Camera-type eye (tissue), 1 donor: Measurements from ENCODE around the gene LCN10. TPM values are rescaled to one million over a fixed set of nuclear protein-coding genes. Genes with fewer than 3 reads are reported as not detected.

Experiments used
- total RNA-seq: library from RNA; depleted of rRNA; stranded (reverse); fragments of >200 nt; gene quantifications from one replicate; pipeline ENCODE4 v1.2.3, GENCODE V29; 2014

Gene LCN10
- total RNA-seq = 1.4 TPM

GRCh38 chr9:136742591-136743391, at the start of gene LCN10:
Gene LCN10, minus strand, starts transcription at chr9:136742940. Its CDS starts 37 bp downstream, at chr9:136742903.

GRCh38 chr9:136790640-136791515, 48.1 kb upstream of the LCN10 start, which contains the start of gene TMEM141:
Gene TMEM141, plus strand, starts transcription at chr9:136791344. Its CDS starts 27 bp downstream, at chr9:136791371.

GRCh38 chr9:136764301-136764891, 21.7 kb upstream of the LCN10 start, which contains the start of gene LCN15:
Gene LCN15, minus strand, starts transcription at chr9:136764518. Its CDS starts 30 bp downstream, at chr9:136764488.

GRCh38 chr9:136748201-136748600, 5.5 kb upstream of the LCN10 start, which contains the start of gene LCN6:
Gene LCN6, minus strand, starts transcription at chr9:136748525. Its CDS starts 42 bp downstream, at chr9:136748483.

GRCh38 chr9:136711751-136712689, 30.7 kb downstream of the LCN10 start, which contains the start of gene DIPK1B:
Gene DIPK1B, plus strand, starts transcription at chr9:136712572. Its CDS starts 94 bp downstream, at chr9:136712666.

Other genes starting within 250 kb of the LCN10 start
- gene NOTCH1, start 196.9 kb downstream of the LCN10 start, total RNA-seq = 156 TPM
- 36.1 TPM for gene EGFL7, start 80.0 kb downstream of the LCN10 start, total RNA-seq
- 16.9 TPM for gene AGPAT2, start 55.5 kb downstream of the LCN10 start, total RNA-seq
- gene DIPK1B, start 30.4 kb downstream of the LCN10 start, total RNA-seq = 26.2 TPM
- gene LCN6, start 5.6 kb upstream of the LCN10 start, total RNA-seq = not detected
- 0.38 TPM for gene LCN8, start 15.3 kb upstream of the LCN10 start, total RNA-seq
- gene LCN15, start 21.6 kb upstream of the LCN10 start, total RNA-seq = not detected
- 31.1 TPM for gene TMEM141, start 48.4 kb upstream of the LCN10 start, total RNA-seq
- 2.0 TPM for gene CCDC183, start 53.4 kb upstream of the LCN10 start, total RNA-seq
- gene RABL6, start 65.0 kb upstream of the LCN10 start, total RNA-seq = 38.6 TPM
- gene AJM1, start 99.5 kb upstream of the LCN10 start, total RNA-seq = 2.0 TPM
- 55.5 TPM for gene PHPT1, start 106.5 kb upstream of the LCN10 start, total RNA-seq
- 8.2 TPM for gene MAMDC4, start 109.4 kb upstream of the LCN10 start, total RNA-seq
- gene EDF1, start 123.4 kb upstream of the LCN10 start, total RNA-seq = 222 TPM
- 15.9 TPM for gene TRAF2, start 143.6 kb upstream of the LCN10 start, total RNA-seq
- gene FBXW5, start 201.8 kb upstream of the LCN10 start, total RNA-seq = 101 TPM
- gene C8G, start 202.3 kb upstream of the LCN10 start, total RNA-seq = not detected
- 2.9 TPM for gene LCN12, start 209.3 kb upstream of the LCN10 start, total RNA-seq
- 230 TPM for gene PTGDS, start 234.6 kb upstream of the LCN10 start, total RNA-seq
- gene LCNL1, start 240.1 kb upstream of the LCN10 start, total RNA-seq = 1.2 TPM
- 25.7 TPM for gene PAXX, start 249.5 kb upstream of the LCN10 start, total RNA-seq